HFF-Myc (cell line): ENCODE measurements around the gene TOP2A.

Experiments used
- DNase-seq: peaks from one replicate; pipeline ENCODE4 v3.0.0-alpha.2; 2011; ENCODE audit warnings: low read depth; ENCODE audit errors: extremely low read depth
- H3K4me3 ChIP-seq: replicated peaks from 2 replicates; pipeline ENCODE4 v1.5.1; 2011; ENCODE audit warnings: low read depth, mild to moderate bottlenecking, control low read depth, low read length
- TF ChIP-seq, protein P1 (sequence below): IDR thresholded peaks from 2 replicates; pipeline ENCODE4 v1.5.1; 2012; ENCODE audit warnings: mild to moderate bottlenecking, low read depth, low read length, control low read depth; ENCODE audit errors: missing control alignments

TOP2A gene

GRCh38 chr17:40445751-40446468 lies 28.2 kb upstream of the TOP2A start:
- no peak for DNase-seq
- TF ChIP-seq, protein P1, sequence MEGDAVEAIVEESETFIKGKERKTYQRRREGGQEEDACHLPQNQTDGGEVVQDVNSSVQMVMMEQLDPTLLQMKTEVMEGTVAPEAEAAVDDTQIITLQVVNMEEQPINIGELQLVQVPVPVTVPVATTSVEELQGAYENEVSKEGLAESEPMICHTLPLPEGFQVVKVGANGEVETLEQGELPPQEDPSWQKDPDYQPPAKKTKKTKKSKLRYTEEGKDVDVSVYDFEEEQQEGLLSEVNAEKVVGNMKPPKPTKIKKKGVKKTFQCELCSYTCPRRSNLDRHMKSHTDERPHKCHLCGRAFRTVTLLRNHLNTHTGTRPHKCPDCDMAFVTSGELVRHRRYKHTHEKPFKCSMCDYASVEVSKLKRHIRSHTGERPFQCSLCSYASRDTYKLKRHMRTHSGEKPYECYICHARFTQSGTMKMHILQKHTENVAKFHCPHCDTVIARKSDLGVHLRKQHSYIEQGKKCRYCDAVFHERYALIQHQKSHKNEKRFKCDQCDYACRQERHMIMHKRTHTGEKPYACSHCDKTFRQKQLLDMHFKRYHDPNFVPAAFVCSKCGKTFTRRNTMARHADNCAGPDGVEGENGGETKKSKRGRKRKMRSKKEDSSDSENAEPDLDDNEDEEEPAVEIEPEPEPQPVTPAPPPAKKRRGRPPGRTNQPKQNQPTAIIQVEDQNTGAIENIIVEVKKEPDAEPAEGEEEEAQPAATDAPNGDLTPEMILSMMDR: peak; percentile 10
- H3K4me3 ChIP-seq: peak overlapping the region; percentile 86

- DNase-seq: no peak
- TF ChIP-seq, protein P1: no peak
- H3K4me3 ChIP-seq: peak overlapping the region; percentile 86
These were observed 26.5 kb upstream of the TOP2A start for GRCh38 chr17:40443988-40444899.

DNA sequence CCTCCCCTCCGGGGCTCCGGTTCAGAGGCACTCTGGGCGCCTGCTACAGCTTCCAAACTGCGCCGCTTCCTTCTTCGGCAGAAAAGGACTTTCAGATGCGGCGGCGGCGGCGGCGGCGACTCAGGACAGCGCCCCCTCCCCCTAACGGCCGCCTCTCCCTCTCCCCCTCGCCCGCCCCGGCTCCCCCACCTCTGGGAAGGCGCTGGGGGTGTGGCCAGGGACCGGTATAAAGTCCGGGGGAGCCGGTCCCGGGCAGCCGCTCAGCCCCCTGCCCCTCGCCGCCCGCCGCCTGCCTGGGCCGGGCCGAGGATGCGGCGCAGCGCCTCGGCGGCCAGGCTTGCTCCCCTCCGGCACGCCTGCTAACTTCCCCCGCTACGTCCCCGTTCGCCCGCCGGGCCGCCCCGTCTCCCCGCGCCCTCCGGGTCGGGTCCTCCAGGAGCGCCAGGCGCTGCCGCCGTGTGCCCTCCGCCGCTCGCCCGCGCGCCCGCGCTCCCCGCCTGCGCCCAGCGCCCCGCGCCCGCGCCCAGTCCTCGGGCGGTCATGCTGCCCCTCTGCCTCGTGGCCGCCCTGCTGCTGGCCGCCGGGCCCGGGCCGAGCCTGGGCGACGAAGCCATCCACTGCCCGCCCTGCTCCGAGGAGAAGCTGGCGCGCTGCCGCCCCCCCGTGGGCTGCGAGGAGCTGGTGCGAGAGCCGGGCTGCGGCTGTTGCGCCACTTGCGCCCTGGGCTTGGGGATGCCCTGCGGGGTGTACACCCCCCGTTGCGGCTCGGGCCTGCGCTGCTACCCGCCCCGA lies 25.7 kb upstream of the TOP2A start, which contains the start of gene IGFBP4:
TSS of gene IGFBP4 (plus strand) at position 255 of the 792 bp plus-strand sequence. CDS start at position 541, 286 bp downstream.
- TF ChIP-seq, protein P1: peak; percentile 36
- DNase-seq: no peak
- H3K4me3 ChIP-seq: peak within 1 kb of the TSS; percentile 86

DNA sequence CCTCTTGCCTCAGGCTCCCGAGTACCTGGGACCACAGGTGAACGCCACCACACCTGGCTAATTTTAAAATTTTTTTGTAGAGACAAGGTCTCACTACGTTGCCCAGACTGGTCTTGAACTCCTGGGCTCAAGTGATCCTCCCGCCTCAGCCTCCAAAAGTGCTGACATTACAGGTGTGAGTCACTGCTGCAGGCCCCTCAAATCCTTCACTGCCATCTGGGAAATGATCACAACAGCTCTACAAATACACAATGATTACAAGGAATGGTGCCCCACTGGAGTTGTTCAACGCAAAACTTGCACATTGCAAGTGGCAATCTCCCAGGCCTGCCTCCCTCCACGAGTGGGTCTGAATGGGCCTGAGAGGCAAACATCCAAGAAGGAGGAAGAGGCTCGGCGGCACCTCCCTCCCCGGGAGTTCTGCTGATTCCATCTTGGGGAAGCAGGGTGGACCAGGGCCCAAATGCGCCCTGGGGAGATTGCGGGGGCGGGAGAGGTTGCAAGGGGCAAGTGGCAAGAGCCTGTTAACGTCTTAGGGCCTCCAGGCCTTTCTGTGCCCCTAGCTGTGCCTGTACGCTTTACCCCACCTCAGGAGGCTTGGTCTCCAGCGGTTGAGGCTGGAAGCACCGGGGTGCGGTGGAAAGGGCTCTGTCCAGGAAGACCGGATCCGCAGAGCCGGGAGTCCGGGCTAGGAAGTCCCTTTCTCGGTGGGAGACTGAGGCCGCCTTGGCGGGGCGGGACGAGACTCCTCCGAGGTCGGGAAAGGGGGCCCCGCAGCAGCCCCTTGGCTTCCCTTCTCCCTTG lies 24.9 kb upstream of the TOP2A start:
- TF ChIP-seq, protein P1: no peak
- peak overlapping the region; percentile 86 for H3K4me3 ChIP-seq
- DNase-seq: no peak

- TF ChIP-seq, protein P1: no peak
- no peak overlapping the region for H3K4me3 ChIP-seq
These were observed 22.5 kb upstream of the TOP2A start for GRCh38 chr17:40440166-40440565.

DNA sequence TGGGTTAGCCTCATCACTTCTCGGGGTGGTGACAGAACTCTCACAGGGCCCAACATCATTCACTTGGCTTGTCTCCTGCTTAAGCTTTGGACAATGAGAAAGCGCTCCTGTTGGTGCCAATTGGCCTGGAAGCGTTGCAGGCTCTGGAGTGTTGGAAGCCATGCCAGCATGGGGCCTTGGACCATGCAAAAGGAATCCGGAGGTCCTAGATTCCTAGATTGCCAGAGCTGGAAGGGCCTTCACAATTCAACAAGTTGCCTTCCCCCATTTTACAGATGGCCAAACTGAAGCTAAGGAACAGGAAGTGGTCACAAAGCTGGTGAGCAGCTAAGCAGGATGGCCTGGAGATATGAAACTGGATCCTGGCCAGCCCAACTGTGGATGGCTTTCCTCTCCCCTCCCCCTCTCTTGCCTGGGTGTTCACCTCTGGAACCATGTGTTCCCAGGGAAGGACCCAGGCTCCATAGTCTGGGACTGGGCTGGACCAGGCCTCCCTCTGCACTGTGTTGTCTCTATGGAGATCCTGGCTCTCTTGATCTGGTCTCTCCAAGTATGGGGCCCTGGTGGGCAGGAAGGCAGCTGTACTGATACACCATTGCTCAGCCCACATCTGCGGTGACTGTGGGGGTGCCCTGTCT lies 19.5 kb upstream of the TOP2A start:
- DNase-seq: no peak
- no peak overlapping the region for H3K4me3 ChIP-seq
- TF ChIP-seq, protein P1: no peak

More at GRCh38 chr17:40440166-40440565, 22.5 kb upstream of the TOP2A start:
- no peak for DNase-seq
